ENCODE measurements around the gene ADAMTS3. TPM values are rescaled to one million over a fixed set of nuclear protein-coding genes. Genes with fewer than 3 reads are reported as not detected.

The ADAMTS3 gene
- total and polyA plus RNA-seq, 3 experiments from 2014 or later: not detected

DNA sequence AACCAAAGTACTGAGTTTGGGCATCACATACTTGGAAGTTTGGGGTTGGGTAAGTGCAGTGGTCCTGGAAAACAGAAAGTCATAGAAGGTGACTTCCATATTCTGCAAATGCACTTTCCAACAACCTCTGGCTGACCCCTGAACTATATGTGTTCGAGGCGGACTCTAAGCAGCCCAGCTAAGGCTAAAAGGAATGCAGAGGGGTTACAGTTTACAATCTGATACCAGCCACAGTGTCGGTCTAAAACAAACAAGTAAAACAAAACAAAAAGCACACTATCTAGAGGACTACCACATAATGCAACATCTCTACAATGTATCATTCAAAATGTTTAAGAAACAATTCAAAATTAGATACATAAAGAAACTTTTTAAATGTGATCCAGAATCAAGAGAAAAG lies 185.6 kb downstream of the ADAMTS3 start:
- Mint-ChIP-seq H3K9me3 (no peaks in the 10 kb centered on the region), H3K36me3 (no peaks in the 10 kb centered on the region), H3K4me3 (no peak overlapping the region), H3K27me3 (no peaks in the 10 kb centered on the region), H3K27ac (no peak overlapping the region), H3K4me1 (no peaks in the 10 kb centered on the region)
- Histone ChIP-seq H3K4me1 (ENCODE audit: insufficient read depth, low read length) (no peaks in the 10 kb centered on the region), H3K27me3 (ENCODE audit: insufficient read depth, low read length, poor library complexity, severe bottlenecking) (no peaks in the 10 kb centered on the region), H3K9me3 (ENCODE audit: low read length) (no peaks in the 10 kb centered on the region), H3K4me3 (ENCODE audit: low read length) (no peak overlapping the region), H3K27ac (ENCODE audit: low read depth, low read length) (no peak overlapping the region), H3K36me3 (ENCODE audit: insufficient read depth, low read length) (no peaks in the 10 kb centered on the region)
- ChIA-PET POLR2A (no interaction called here), CTCF (no interaction called here)
- DNase-seq: no peak

DNA sequence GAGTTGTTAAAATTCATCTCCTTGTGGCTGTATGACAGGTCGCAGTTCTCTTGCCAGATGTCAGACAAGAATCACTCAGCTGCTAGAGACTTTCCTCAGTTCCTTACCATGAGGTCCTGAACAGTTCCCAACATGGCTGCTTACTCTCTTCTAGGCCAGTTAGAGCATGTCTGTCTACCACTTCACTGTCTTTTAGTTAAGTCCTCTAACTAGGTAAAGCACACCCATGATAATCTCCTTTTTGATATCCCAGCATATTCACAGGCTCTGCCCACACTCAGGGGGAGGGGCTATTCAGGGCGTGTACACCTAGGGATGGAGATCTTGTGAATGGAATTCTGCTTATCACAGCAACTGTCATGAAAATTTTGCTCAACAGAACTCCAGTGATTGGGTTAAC lies 190.1 kb downstream of the ADAMTS3 start:
- H3K36me3 Mint-ChIP-seq: no peaks in the 10 kb centered on the region

DNA sequence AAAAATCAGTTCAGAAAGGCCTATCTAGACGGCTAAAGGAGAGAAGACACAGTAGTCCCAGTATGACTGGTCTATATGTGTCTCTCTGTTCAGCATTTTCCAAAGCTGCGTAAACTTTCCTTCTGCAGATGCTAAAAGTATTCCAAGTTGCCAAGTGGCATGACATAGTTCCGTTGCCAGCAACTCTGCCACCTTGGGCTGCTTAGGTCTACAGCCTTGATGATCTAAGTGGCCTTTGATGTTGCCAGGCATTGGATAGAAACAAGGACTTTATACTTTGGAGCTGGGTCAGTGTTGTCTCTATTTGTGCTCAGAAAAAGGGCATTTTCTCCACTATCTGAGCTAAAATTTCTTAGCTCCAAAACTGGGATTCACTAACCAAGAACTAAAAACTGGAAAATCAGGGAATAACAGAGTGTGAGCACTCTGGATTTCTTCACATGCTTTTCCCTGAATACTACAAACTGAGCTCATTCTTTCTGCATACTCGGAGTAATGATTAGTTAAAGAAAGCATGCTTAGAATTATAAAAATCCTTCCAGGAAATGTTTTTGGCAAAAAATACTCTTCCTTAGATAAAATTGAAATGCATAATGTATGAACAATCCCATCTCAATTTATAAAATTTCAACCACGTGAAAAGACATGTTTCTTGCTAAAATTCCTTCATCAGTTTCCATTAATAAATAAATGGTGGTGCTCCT lies 191.4 kb downstream of the ADAMTS3 start:
- Histone ChIP-seq H3K4me1 (ENCODE audit: insufficient read depth, low read length) (no peaks in the 10 kb centered on the region), H3K27me3 (ENCODE audit: insufficient read depth, low read length, poor library complexity, severe bottlenecking) (no peaks in the 10 kb centered on the region), H3K27ac (ENCODE audit: low read depth, low read length) (no peak overlapping the region), H3K36me3 (ENCODE audit: insufficient read depth, low read length) (no peaks in the 10 kb centered on the region), H3K9me3 (ENCODE audit: low read length) (no peaks in the 10 kb centered on the region), H3K4me3 (ENCODE audit: low read length) (no peak overlapping the region)
- CTCF ChIA-PET: no interaction called here
- no peaks in the 10 kb centered on the region for H3K36me3 Mint-ChIP-seq
- H3K4me1 Mint-ChIP-seq: no peaks in the 10 kb centered on the region
- no peaks in the 10 kb centered on the region for H3K27me3 Mint-ChIP-seq
- no peak overlapping the region for H3K27ac Mint-ChIP-seq
- H3K4me3 Mint-ChIP-seq: no peak overlapping the region
- POLR2A ChIA-PET: no interaction called here
- no peak for DNase-seq
- no peaks in the 10 kb centered on the region for H3K9me3 Mint-ChIP-seq

More for the DNA sequence above, 190.1 kb downstream of the ADAMTS3 start:
- ChIA-PET POLR2A (no interaction called here), CTCF (no interaction called here)
- H3K27ac ChIP-seq (ENCODE audit: low read depth, low read length): no peak overlapping the region
- Mint-ChIP-seq H3K9me3 (no peaks in the 10 kb centered on the region), H3K4me3 (no peak overlapping the region), H3K4me1 (no peaks in the 10 kb centered on the region), H3K27me3 (no peaks in the 10 kb centered on the region), H3K27ac (no peak overlapping the region)
- no peaks in the 10 kb centered on the region for H3K4me1 ChIP-seq (ENCODE audit: insufficient read depth, low read length)
- H3K36me3 ChIP-seq (ENCODE audit: insufficient read depth, low read length): no peaks in the 10 kb centered on the region
- H3K9me3 ChIP-seq (ENCODE audit: low read length): no peaks in the 10 kb centered on the region
- no peaks in the 10 kb centered on the region for H3K27me3 ChIP-seq (ENCODE audit: insufficient read depth, low read length, poor library complexity, severe bottlenecking)
- no peak overlapping the region for H3K4me3 ChIP-seq (ENCODE audit: low read length)
- no peak for DNase-seq

DNA sequence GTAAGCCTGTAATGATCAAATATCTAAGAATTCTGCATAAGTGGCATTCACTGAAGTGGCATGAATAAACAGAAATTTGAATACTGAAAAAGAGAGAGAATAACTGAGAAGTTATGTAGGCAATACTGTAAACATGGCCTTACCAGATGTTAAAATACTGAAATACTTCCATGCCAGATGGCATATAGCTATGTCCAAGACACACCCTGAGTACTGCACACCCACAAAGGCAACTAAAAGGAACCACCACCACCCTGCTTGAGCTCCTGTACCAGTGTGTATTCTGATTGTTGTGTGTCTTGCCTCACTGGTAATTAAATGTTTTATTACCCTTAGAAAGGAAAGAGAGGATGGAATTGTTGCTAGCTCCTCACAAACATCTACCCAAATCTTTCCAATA lies 192.1 kb downstream of the ADAMTS3 start:
- Mint-ChIP-seq H3K4me1 (no peaks in the 10 kb centered on the region), H3K27ac (no peak overlapping the region), H3K9me3 (no peaks in the 10 kb centered on the region), H3K4me3 (no peak overlapping the region), H3K36me3 (no peaks in the 10 kb centered on the region), H3K27me3 (no peaks in the 10 kb centered on the region)
- POLR2A ChIA-PET: no interaction called here
- no peaks in the 10 kb centered on the region for H3K4me1 ChIP-seq (ENCODE audit: insufficient read depth, low read length)
- no peak overlapping the region for H3K4me3 ChIP-seq (ENCODE audit: low read length)
- H3K36me3 ChIP-seq (ENCODE audit: insufficient read depth, low read length): no peaks in the 10 kb centered on the region
- no peaks in the 10 kb centered on the region for H3K27me3 ChIP-seq (ENCODE audit: insufficient read depth, low read length, poor library complexity, severe bottlenecking)
- CTCF ChIA-PET: no interaction called here
- DNase-seq: no peak
- H3K9me3 ChIP-seq (ENCODE audit: low read length): no peaks in the 10 kb centered on the region
- no peak overlapping the region for H3K27ac ChIP-seq (ENCODE audit: low read depth, low read length)

DNA sequence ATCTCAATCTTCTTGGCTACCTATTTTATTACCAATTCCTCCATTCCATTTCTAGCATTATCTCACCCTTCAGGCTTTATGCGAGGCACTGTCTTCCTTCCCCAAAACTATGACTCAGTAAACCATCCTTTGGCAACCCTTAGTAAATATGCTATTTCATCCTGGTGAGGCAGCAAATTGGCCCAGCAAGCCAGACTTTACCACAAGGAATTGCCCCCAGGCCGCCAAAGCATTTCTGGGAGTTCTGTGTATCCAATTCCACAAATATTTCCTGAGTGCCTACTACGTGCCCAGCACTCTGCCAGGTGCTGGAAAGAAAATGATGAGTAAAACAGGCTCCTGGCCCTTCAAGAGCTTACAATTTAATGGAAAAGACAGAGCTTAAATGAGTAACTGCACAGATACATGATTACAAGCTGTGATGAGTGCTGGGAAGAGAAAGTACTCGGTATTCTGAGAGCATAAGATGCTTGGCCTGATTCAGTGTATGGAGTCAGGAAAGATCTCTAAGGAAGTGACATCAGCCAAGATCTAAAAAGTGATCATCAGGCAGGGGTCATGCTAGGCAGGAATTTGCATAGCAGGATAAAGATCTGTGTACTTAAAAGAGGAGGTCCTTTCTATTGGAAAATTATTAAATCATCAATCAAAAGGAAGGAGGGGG lies 193.8 kb downstream of the ADAMTS3 start:
- H3K27ac Mint-ChIP-seq: no peak overlapping the region
- Histone ChIP-seq H3K27me3 (ENCODE audit: insufficient read depth, low read length, poor library complexity, severe bottlenecking) (no peaks in the 10 kb centered on the region), H3K36me3 (ENCODE audit: insufficient read depth, low read length) (no peaks in the 10 kb centered on the region), H3K4me1 (ENCODE audit: insufficient read depth, low read length) (no peaks in the 10 kb centered on the region), H3K27ac (ENCODE audit: low read depth, low read length) (no peak overlapping the region), H3K4me3 (ENCODE audit: low read length) (no peak overlapping the region), H3K9me3 (ENCODE audit: low read length) (no peaks in the 10 kb centered on the region)
- H3K4me3 Mint-ChIP-seq: no peak overlapping the region
- H3K4me1 Mint-ChIP-seq: no peaks in the 10 kb centered on the region
- H3K36me3 Mint-ChIP-seq: no peaks in the 10 kb centered on the region
- peaks cover 0 to 2% of the 10 kb centered on the region in 2 donors for H3K27me3 Mint-ChIP-seq
- POLR2A ChIA-PET: no interaction called here
- H3K9me3 Mint-ChIP-seq: no peaks in the 10 kb centered on the region
- CTCF ChIA-PET: no interaction called here
- no peak for DNase-seq

DNA sequence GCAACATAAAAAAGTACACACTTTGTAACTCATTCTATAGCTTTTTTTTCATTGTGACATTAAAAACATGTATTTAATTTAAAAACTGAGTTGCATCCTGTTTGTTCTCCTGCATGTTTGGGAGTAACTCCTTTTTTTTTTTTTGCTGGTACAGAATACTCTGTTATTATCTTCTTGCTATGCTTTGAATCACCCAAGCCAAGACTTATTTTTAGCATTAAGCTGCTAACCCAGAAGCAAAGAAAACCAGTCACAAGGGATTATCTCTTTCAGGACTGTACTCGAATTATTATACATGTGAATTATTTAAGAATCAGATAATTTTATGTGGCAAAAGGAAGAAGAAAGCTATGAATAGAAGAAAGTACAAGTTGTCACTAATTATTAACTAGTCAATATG lies 194.9 kb downstream of the ADAMTS3 start:
- Mint-ChIP-seq H3K9me3 (no peaks in the 10 kb centered on the region), H3K36me3 (no peaks in the 10 kb centered on the region), H3K27me3 (peaks cover 0 to 2% of the 10 kb centered on the region in 2 donors), H3K4me1 (no peaks in the 10 kb centered on the region), H3K27ac (no peak overlapping the region), H3K4me3 (no peak overlapping the region)
- no peak for DNase-seq
- POLR2A ChIA-PET: no interaction called here
- Histone ChIP-seq H3K4me3 (ENCODE audit: low read length) (no peak overlapping the region), H3K9me3 (ENCODE audit: low read length) (no peaks in the 10 kb centered on the region), H3K27me3 (ENCODE audit: insufficient read depth, low read length, poor library complexity, severe bottlenecking) (no peaks in the 10 kb centered on the region), H3K4me1 (ENCODE audit: insufficient read depth, low read length) (no peaks in the 10 kb centered on the region), H3K27ac (ENCODE audit: low read depth, low read length) (no peak overlapping the region), H3K36me3 (ENCODE audit: insufficient read depth, low read length) (no peaks in the 10 kb centered on the region)
- CTCF ChIA-PET: no interaction called here

DNA sequence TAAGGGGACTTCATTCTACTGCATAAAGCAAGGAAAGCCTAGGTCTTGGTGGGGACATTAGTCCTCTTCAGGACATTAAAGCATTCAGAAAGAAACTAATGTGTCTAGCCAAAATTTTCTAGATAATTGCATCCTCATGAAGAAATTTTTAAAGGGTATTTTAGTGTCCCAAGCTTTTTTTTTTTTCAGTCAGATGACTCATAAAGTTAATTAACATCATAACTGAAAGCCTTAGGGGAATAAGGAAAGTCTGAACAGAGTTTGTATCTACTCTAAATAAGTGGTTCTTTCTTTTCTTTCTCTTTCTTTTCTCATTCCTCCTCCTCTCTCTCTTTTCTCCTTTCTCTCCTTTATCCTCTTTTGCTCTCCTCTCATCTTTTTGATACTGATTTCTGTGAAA lies 202.4 kb downstream of the ADAMTS3 start:
- H3K36me3 ChIP-seq (ENCODE audit: insufficient read depth, low read length): no peaks in the 10 kb centered on the region
- H3K9me3 Mint-ChIP-seq: peaks cover 0 to 3% (median 0%) of the 10 kb centered on the region in 5 donors
- no peaks in the 10 kb centered on the region for H3K9me3 ChIP-seq (ENCODE audit: low read length)
- DNase-seq: no peak
- no peak overlapping the region for H3K4me3 Mint-ChIP-seq
- H3K27me3 ChIP-seq (ENCODE audit: insufficient read depth, low read length, poor library complexity, severe bottlenecking): no peaks in the 10 kb centered on the region
- H3K27me3 Mint-ChIP-seq: peaks cover 0 to 2% of the 10 kb centered on the region in 2 donors
- H3K4me1 ChIP-seq (ENCODE audit: insufficient read depth, low read length): no peaks in the 10 kb centered on the region
- POLR2A ChIA-PET: no interaction called here
- CTCF ChIA-PET: no interaction called here
- H3K36me3 Mint-ChIP-seq: no peaks in the 10 kb centered on the region
- no peak overlapping the region for H3K27ac ChIP-seq (ENCODE audit: low read depth, low read length)
- no peak overlapping the region for H3K4me3 ChIP-seq (ENCODE audit: low read length)
- no peak overlapping the region for H3K27ac Mint-ChIP-seq
- H3K4me1 Mint-ChIP-seq: no peaks in the 10 kb centered on the region

DNA sequence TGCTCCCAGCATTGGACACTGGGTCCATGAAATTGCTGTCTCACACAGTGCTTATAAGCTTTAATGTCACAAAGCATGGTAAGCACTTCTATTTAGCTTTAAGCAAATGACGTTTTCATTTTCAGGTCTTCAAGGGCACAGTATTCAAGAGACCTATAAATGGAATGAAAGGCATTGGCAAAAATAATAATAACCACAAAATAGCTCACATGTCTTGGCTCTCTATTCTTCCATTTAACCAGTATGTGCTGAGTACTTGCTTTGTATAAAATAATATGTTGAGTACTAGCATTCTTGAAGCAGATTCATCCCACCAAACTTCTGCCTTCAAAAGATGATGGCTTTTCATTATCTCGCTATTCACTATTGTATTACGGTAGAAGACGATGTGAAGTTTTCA lies 203.0 kb downstream of the ADAMTS3 start:
- H3K27me3 Mint-ChIP-seq: peaks cover 0 to 2% of the 10 kb centered on the region in 2 donors
- Histone ChIP-seq H3K9me3 (ENCODE audit: low read length) (no peaks in the 10 kb centered on the region), H3K27me3 (ENCODE audit: insufficient read depth, low read length, poor library complexity, severe bottlenecking) (no peaks in the 10 kb centered on the region), H3K4me1 (ENCODE audit: insufficient read depth, low read length) (no peaks in the 10 kb centered on the region), H3K27ac (ENCODE audit: low read depth, low read length) (no peak overlapping the region), H3K4me3 (ENCODE audit: low read length) (no peak overlapping the region), H3K36me3 (ENCODE audit: insufficient read depth, low read length) (no peaks in the 10 kb centered on the region)
- H3K4me3 Mint-ChIP-seq: no peak overlapping the region
- no peak for DNase-seq
- no peaks in the 10 kb centered on the region for H3K4me1 Mint-ChIP-seq
- peaks cover 0 to 3% (median 0%) of the 10 kb centered on the region in 5 donors for H3K9me3 Mint-ChIP-seq
- POLR2A ChIA-PET: no interaction called here
- CTCF ChIA-PET: no interaction called here
- no peaks in the 10 kb centered on the region for H3K36me3 Mint-ChIP-seq
- no peak overlapping the region for H3K27ac Mint-ChIP-seq

Data from CD8-positive, alpha-beta memory T cell (primary cell).